Dermis blood vessel endothelial cell (primary cell): ENCODE results near the gene MAPRE3. TPM values are rescaled to one million over a fixed set of nuclear protein-coding genes. Genes with fewer than 3 reads are reported as not detected.
"Not testable (repeated sequence)": the region's sequence is repeated elsewhere in the genome, so short reads cannot be mapped to it uniquely, and the experiment has no call there.

Source experiments
- DNase-seq: peaks from one replicate; pipeline ENCODE4 v3.0.0; 2010
- total RNA-seq: library from RNA; depleted of rRNA; stranded (reverse); fragments of >200 nt; gene quantifications from 2 replicates; pipeline ENCODE4 v1.2.3, GENCODE V29; 2014

The MAPRE3 gene
- 0.17 and 1.3 TPM in 2 replicates for total RNA-seq

- peak; percentile 72 for DNase-seq
These were observed at the start of gene MAPRE3 for GRCh38 chr2:26970244-26970927. Gene MAPRE3 (plus strand): TSS chr2:26970637. CDS start chr2:27022219, 51,582 bp downstream.

- no peak for DNase-seq
These were observed 49.1 kb upstream of the MAPRE3 start for GRCh38 chr2:26921323-26921722.

- DNase-seq, result peak; percentile 64
These were observed 47.8 kb upstream of the MAPRE3 start for GRCh38 chr2:26922405-26923188.

GRCh38 chr2:26923189-26923466, 47.3 kb upstream of the MAPRE3 start:
- not testable (repeated sequence) for DNase-seq

GRCh38 chr2:26924731-26925099, 45.7 kb upstream of the MAPRE3 start:
- no peak for DNase-seq

GRCh38 chr2:26925100-26925791, 45.2 kb upstream of the MAPRE3 start:
- DNase-seq, result no peak

GRCh38 chr2:26927221-26927620, 43.2 kb upstream of the MAPRE3 start:
- no peak for DNase-seq

- DNase-seq, result no peak
These were observed 37.5 kb upstream of the MAPRE3 start for GRCh38 chr2:26932974-26933373.

GRCh38 chr2:26933431-26934334, 36.8 kb upstream of the MAPRE3 start:
- DNase-seq, result no peak

- no peak for DNase-seq
These were observed 36.1 kb upstream of the MAPRE3 start for GRCh38 chr2:26934335-26934724.

- DNase-seq, result no peak
These were observed 35.5 kb upstream of the MAPRE3 start for GRCh38 chr2:26934985-26935384.

GRCh38 chr2:26936855-26937254, 33.6 kb upstream of the MAPRE3 start:
- no peak for DNase-seq

- no peak for DNase-seq
These were observed 31.9 kb upstream of the MAPRE3 start for GRCh38 chr2:26938399-26939118.

GRCh38 chr2:26940001-26940400, 30.4 kb upstream of the MAPRE3 start:
- DNase-seq, result no peak

GRCh38 chr2:26941486-26941885, 29.0 kb upstream of the MAPRE3 start:
- DNase-seq, result no peak

- peak; percentile 68 for DNase-seq
These were observed 27.7 kb upstream of the MAPRE3 start for GRCh38 chr2:26942543-26943295.

GRCh38 chr2:26945991-26946750, 24.3 kb upstream of the MAPRE3 start:
- no peak for DNase-seq

GRCh38 chr2:26946841-26947784, 23.3 kb upstream of the MAPRE3 start:
- peak; percentile 15 for DNase-seq

- no peak for DNase-seq
These were observed 21.6 kb upstream of the MAPRE3 start for GRCh38 chr2:26948800-26949199.
